Activated B cell treated with CpG ODN at 0.5 μM for 24 hours (primary cell): ENCODE results near the gene MRPL20. TPM values are rescaled to one million over a fixed set of nuclear protein-coding genes. Genes with fewer than 3 reads are reported as not detected.
"Not testable (repeated sequence)": the region's sequence is repeated elsewhere in the genome, so short reads cannot be mapped to it uniquely, and the experiment has no call there.

Experiments
- ATAC-seq: fragments of 200-7000 bp; cut with Tn5 transposase; one replicate; pipeline ENCODE4 v1.10.0; 2021; ENCODE audit warnings: low read depth, mild to moderate bottlenecking, moderate library complexity
- CTCF ChIA-PET: fragments of 350-600 bp; sonication (Branson Sonifier 250); formaldehyde crosslinking; loops from one replicate; lab custom pipeline; 2021; ENCODE audit warnings: antibody characterized with exemption; lab: Charles Lee
- POLR2A ChIA-PET: fragments of 350-600 bp; sonication (Branson Sonifier 250); formaldehyde crosslinking; loops from one replicate; lab custom pipeline; 2021; ENCODE audit warnings: antibody characterized with exemption; lab: Charles Lee
- DNase-seq: peaks from one replicate; pipeline ENCODE4 v3.0.0; 2022
- H3K27ac Mint-ChIP-seq: one replicate; pipeline ENCODE4 v1.8.0; 2020; ENCODE audit warnings: mixed read lengths
- H3K27me3 Mint-ChIP-seq: one replicate; pipeline ENCODE4 v1.8.0; 2021; ENCODE audit warnings: mixed read lengths
- H3K36me3 Mint-ChIP-seq: one replicate; pipeline ENCODE4 v1.8.0; 2021; ENCODE audit warnings: low read depth, mixed read lengths
- H3K4me1 Mint-ChIP-seq: one replicate; pipeline ENCODE4 v1.8.0; 2021; ENCODE audit warnings: mixed read lengths
- H3K4me3 Mint-ChIP-seq: one replicate; pipeline ENCODE4 v1.8.0; 2020; ENCODE audit warnings: mild to moderate bottlenecking, mixed read lengths
- H3K9me3 Mint-ChIP-seq: one replicate; pipeline ENCODE4 v1.8.0; 2020; ENCODE audit warnings: mixed read lengths
- CTCF ChIP-seq: fragments of 200-600 bp; IDR thresholded peaks from one replicate; pipeline ENCODE4 v1.8.0; 2022; ENCODE audit warnings: antibody characterized with exemption, mild to moderate bottlenecking
- intact Hi-C: fragments of 100-400 bp; cut with micrococcal nuclease; formaldehyde crosslinking; loops from one replicate; pipeline ENCODE4 v1.15.1; 2024
- total RNA-seq: library from RNA; stranded (reverse); gene quantifications from 2 replicates; pipeline ENCODE4 v1.2.3, GENCODE V29; 2022

MRPL20 gene
- total RNA-seq, 1 donor from 2014 or later: 136 TPM

- DNase-seq (no peak), ATAC-seq (no peak)
- Mint-ChIP-seq H3K27me3 (no peaks in the 10 kb centered on the region), H3K9me3 (no peaks in the 10 kb centered on the region), H3K27ac (no peak overlapping the region), H3K4me1 (peaks cover 23% of the 10 kb centered on the region), H3K36me3 (peaks cover 10% of the 10 kb centered on the region), H3K4me3 (peak overlapping the region; percentile 90)
- intact Hi-C loops: loop anchor here (5.0 kb wide), 1 partner anchor 341 kb away; no protein-coding TSS in a partner anchor
- CTCF ChIA-PET: interaction anchor here (0.9 to 1.6 kb wide), 2 partner anchors 387 to 389 kb away, joined by 3 to 4 read pairs; no protein-coding TSS in a partner anchor
- no peak for TF ChIP-seq CTCF
- POLR2A ChIA-PET: interaction anchor here (7.6 kb wide), 1 partner anchor 25 kb away, joined by 116 read pairs; the partner anchor contains the start of gene CCNL2
Measured at GRCh38 chr1:1373051-1373814, 33.9 kb downstream of the MRPL20 start.

- POLR2A ChIA-PET: interaction anchor here (0.9 to 1.3 kb wide), 4 partner anchors 9 to 339 kb away, joined by 3 to 4 read pairs (median 3); partner anchors contain the start of gene CCNL2
- ATAC-seq: peak; percentile 44
- DNase-seq: peak; percentile 80
- intact Hi-C loops: loop anchor here (5.0 kb wide), 1 partner anchor 340 kb away; no protein-coding TSS in a partner anchor
- Mint-ChIP-seq H3K4me1 (peaks cover 23% of the 10 kb centered on the region), H3K27me3 (no peaks in the 10 kb centered on the region), H3K9me3 (no peaks in the 10 kb centered on the region), H3K27ac (no peak overlapping the region), H3K4me3 (peak overlapping the region; percentile 32), H3K36me3 (peaks cover 10% of the 10 kb centered on the region)
- peak; percentile 51 for TF ChIP-seq CTCF
- CTCF ChIA-PET: interaction anchor here (1.1 to 2.0 kb wide), 5 partner anchors 15 to 388 kb away, joined by 3 to 10 read pairs (median 4); no protein-coding TSS in a partner anchor
Measured at GRCh38 chr1:1371746-1372711, 35.1 kb downstream of the MRPL20 start.

- no peaks in the 10 kb centered on the region for H3K27me3 Mint-ChIP-seq
- peaks cover 23% of the 10 kb centered on the region for H3K4me1 Mint-ChIP-seq
- POLR2A ChIA-PET: interaction anchor here (0.9 to 1.3 kb wide), 4 partner anchors 8 to 339 kb away, joined by 3 to 4 read pairs (median 3); partner anchors contain the start of gene CCNL2
- H3K36me3 Mint-ChIP-seq: peaks cover 10% of the 10 kb centered on the region
- DNase-seq (no peak), ATAC-seq (no peak)
- no peak overlapping the region for H3K27ac Mint-ChIP-seq
- no peaks in the 10 kb centered on the region for H3K9me3 Mint-ChIP-seq
- CTCF ChIA-PET: interaction anchor here (1.2 to 2.0 kb wide), 4 partner anchors 14 to 387 kb away, joined by 4 to 10 read pairs (median 4); no protein-coding TSS in a partner anchor
- intact Hi-C loops: loop anchor here (5.0 kb wide), 1 partner anchor 339 kb away; no protein-coding TSS in a partner anchor
- no peak for TF ChIP-seq CTCF
- no peak overlapping the region for H3K4me3 Mint-ChIP-seq
Measured at GRCh38 chr1:1371364-1371745, 35.7 kb downstream of the MRPL20 start.

GRCh38 chr1:1370771-1371300 lies 36.3 kb downstream of the MRPL20 start:
- Mint-ChIP-seq H3K27me3 (no peaks in the 10 kb centered on the region), H3K27ac (no peak overlapping the region), H3K4me3 (no peak overlapping the region), H3K36me3 (peaks cover 10% of the 10 kb centered on the region), H3K9me3 (no peaks in the 10 kb centered on the region), H3K4me1 (peaks cover 21% of the 10 kb centered on the region)
- intact Hi-C loops: loop anchor here (5.0 kb wide), 1 partner anchor 339 kb away; no protein-coding TSS in a partner anchor
- ChIA-PET CTCF (interaction anchor here (1.2 to 2.0 kb wide), 4 partner anchors 14 to 386 kb away, joined by 4 to 10 read pairs (median 4); no protein-coding TSS in a partner anchor), POLR2A (interaction anchor here (0.7 to 1.3 kb wide), 5 partner anchors 8 to 338 kb away, joined by 3 to 4 read pairs (median 3); partner anchors contain the start of gene CCNL2)
- ATAC-seq (no peak), DNase-seq (no peak)
- no peak for TF ChIP-seq CTCF

GRCh38 chr1:1370094-1370493 lies 37.0 kb downstream of the MRPL20 start:
- H3K4me3 Mint-ChIP-seq, H3K27ac Mint-ChIP-seq, H3K9me3 Mint-ChIP-seq, POLR2A ChIA-PET, H3K27me3 Mint-ChIP-seq, DNase-seq, H3K36me3 Mint-ChIP-seq, ATAC-seq: not testable (repeated sequence)
- H3K4me1 Mint-ChIP-seq: peaks cover 17% of the 10 kb centered on the region
- intact Hi-C loops: loop anchor here (5.0 kb wide), 1 partner anchor 338 kb away; no protein-coding TSS in a partner anchor
- CTCF ChIA-PET: interaction anchor here (1.7 to 1.9 kb wide), 2 partner anchors 18 to 248 kb away, joined by 4 read pairs; no protein-coding TSS in a partner anchor
